GM18861 (cell line): ENCODE measurements around the gene SHC3.

Source experiments
- ATAC-seq: cut with Tn5 transposase; IDR thresholded peaks from one replicate; pipeline ENCODE4 v1.9.1; 2021; ENCODE audit not compliant: unreplicated experiment

The SHC3 gene

GRCh38 chr9:89002987-89003386 lies 175.6 kb downstream of the SHC3 start:
- no peak for ATAC-seq

GRCh38 chr9:89001917-89002540 lies 176.6 kb downstream of the SHC3 start:
- no peak for ATAC-seq

GRCh38 chr9:89000973-89001916 lies 177.4 kb downstream of the SHC3 start:
- ATAC-seq = no peak

- ATAC-seq = no peak
Observed at GRCh38 chr9:89000371-89000781, 178.2 kb downstream of the SHC3 start.

- no peak for ATAC-seq
Observed at GRCh38 chr9:88998911-88999310, 179.7 kb downstream of the SHC3 start.

GRCh38 chr9:88998503-88998902 lies 180.1 kb downstream of the SHC3 start:
- ATAC-seq = no peak

- ATAC-seq = no peak
Observed at GRCh38 chr9:88997646-88998045, 181.0 kb downstream of the SHC3 start.

- ATAC-seq = no peak
Observed at GRCh38 chr9:88996921-88997235, 181.7 kb downstream of the SHC3 start.

- no peak for ATAC-seq
Observed at GRCh38 chr9:88996046-88996920, 182.3 kb downstream of the SHC3 start.

GRCh38 chr9:88995627-88996026 lies 183.0 kb downstream of the SHC3 start:
- ATAC-seq = no peak

- ATAC-seq = no peak
Observed at GRCh38 chr9:88995200-88995577, 183.4 kb downstream of the SHC3 start.

GRCh38 chr9:88994469-88995199 lies 184.0 kb downstream of the SHC3 start:
- no peak for ATAC-seq

- no peak for ATAC-seq
Observed at GRCh38 chr9:88993871-88994460, 184.7 kb downstream of the SHC3 start.

GRCh38 chr9:88993327-88993726 lies 185.3 kb downstream of the SHC3 start:
- no peak for ATAC-seq

GRCh38 chr9:88992556-88992955 lies 186.1 kb downstream of the SHC3 start:
- no peak for ATAC-seq

GRCh38 chr9:88991066-88992034 lies 187.3 kb downstream of the SHC3 start, which contains the start of gene S1PR3:
Gene S1PR3, plus strand, starts transcription at chr9:88991468. Its CDS starts 9,733 bp downstream, at chr9:89001201.
- no peak for ATAC-seq

- ATAC-seq = no peak
Observed at GRCh38 chr9:88990729-88991065, 187.9 kb downstream of the SHC3 start.

GRCh38 chr9:88990041-88990728 lies 188.4 kb downstream of the SHC3 start:
- ATAC-seq = no peak
